GM12891 (cell line): ENCODE results near the gene PSMB10.

Source experiments
- POLR2A ChIP-seq: IDR thresholded peaks from 2 replicates; pipeline ENCODE4 v1.6.1; 2011; ENCODE audit warnings: low read depth, low read length, control low read depth
- POLR2AphosphoS5 ChIP-seq: IDR thresholded peaks from 2 replicates; pipeline ENCODE4 v1.6.1; 2011; ENCODE audit warnings: low read depth, low read length, control low read depth

- TF ChIP-seq POLR2AphosphoS5: no peak
- peak; percentile 39 for TF ChIP-seq POLR2A
Observed at GRCh38 chr16:67892899-67893742, 43.5 kb downstream of the PSMB10 start, which contains the start of gene PSKH1.
